T-cell (primary cell): ENCODE measurements around the gene MNAT1. TPM values are rescaled to one million over a fixed set of nuclear protein-coding genes. Genes with fewer than 3 reads are reported as not detected.
A peak's percentile ranks its signal among the peaks of the same experiment; 100 is the strongest.

Experiments
- ATAC-seq, 4 experiments: fragments of 200-7000 bp in 3 of 4; fragments of 150-1000 bp in 1 of 4; cut with Tn5 transposase; replicated peaks in 1 of 4; 1 replicate in 3 of 4; 2 replicates in 1 of 4; pipeline ENCODE4 v1.10.0; 2021; ENCODE audit warnings: moderate library complexity in 3 of 4, mild to moderate bottlenecking in 2 of 4, moderate number of reproducible peaks in 1 of 4
- CTCF ChIA-PET, 2 donors: fragments of 300-600 bp; sonication (Branson Sonifier 250); formaldehyde crosslinking; loops; one replicate each; lab custom pipeline; 2022; ENCODE audit warnings: antibody characterized with exemption in 2 of 2; lab: Charles Lee
- POLR2A ChIA-PET, 2 donors: fragments of 300-600 bp; sonication (Branson Sonifier 250); formaldehyde crosslinking; loops; one replicate each; lab custom pipeline; 2022; ENCODE audit warnings: antibody characterized with exemption in 2 of 2; lab: Charles Lee
- DNase-seq, 35 experiments: peaks; one replicate each; pipeline versions ENCODE4 v3.0.0 to v3.0.0-alpha.2; 2013 to 2023
- H3K27ac ChIP-seq: one replicate; pipeline ENCODE4 v1.5.1; 2013; ENCODE audit warnings: low read length
- H3K27me3 ChIP-seq, 2 experiments: replicated peaks in 1 of 2; 1 replicate in 1 of 2; 2 replicates in 1 of 2; pipeline versions ENCODE4 v1.6.1 to v1.7.0; 2013; ENCODE audit warnings: low read length in 1 of 2, mixed read lengths in 1 of 2; ENCODE audit not compliant: control insufficient read depth in 2 of 2, insufficient read depth in 2 of 2; ENCODE audit errors: extremely low read depth in 1 of 2
- H3K36me3 ChIP-seq, 2 donors: 1 replicate in 1 of 2; 2 replicates in 1 of 2; pipeline versions ENCODE4 v1.6.1 to v1.7.0; 2013; ENCODE audit warnings: low read length in 1 of 2; ENCODE audit not compliant: control insufficient read depth in 2 of 2, insufficient read depth in 1 of 2; ENCODE audit errors: extremely low read depth in 1 of 2
- H3K4me1 ChIP-seq, 2 experiments: 1 replicate in 1 of 2; 2 replicates in 1 of 2; pipeline versions ENCODE4 v1.6.1 to v1.7.0; 2013; ENCODE audit warnings: low read length in 2 of 2, mixed read lengths in 1 of 2; ENCODE audit not compliant: insufficient read depth in 2 of 2, control insufficient read depth in 1 of 2; ENCODE audit errors: extremely low read depth in 1 of 2
- H3K4me3 ChIP-seq, 2 donors: 1 replicate in 1 of 2; 2 replicates in 1 of 2; pipeline versions ENCODE4 v1.5.1 to v1.7.0; 2013; ENCODE audit warnings: mild to moderate bottlenecking in 2 of 2, low read length in 1 of 2, moderate library complexity in 1 of 2; ENCODE audit not compliant: control insufficient read depth in 1 of 2; ENCODE audit errors: extremely low read depth in 1 of 2
- H3K9me3 ChIP-seq: 2 replicates; pipeline ENCODE4 v1.7.0; 2013
- H3K27ac Mint-ChIP-seq, 2 donors: one replicate each; pipeline ENCODE4 v1.8.0; 2020 to 2021; ENCODE audit warnings: mild to moderate bottlenecking in 2 of 2, mixed read lengths in 2 of 2
- H3K27me3 Mint-ChIP-seq, 2 donors: one replicate each; pipeline ENCODE4 v1.8.0; 2021 to 2022; ENCODE audit warnings: mixed read lengths in 2 of 2
- H3K36me3 Mint-ChIP-seq: one replicate; pipeline ENCODE4 v1.8.0; 2021; ENCODE audit warnings: mixed read lengths
- H3K4me1 Mint-ChIP-seq, 3 donors: one replicate each; pipeline ENCODE4 v1.8.0; 2020 to 2022; ENCODE audit warnings: mixed read lengths in 3 of 3, mild to moderate bottlenecking in 1 of 3
- H3K4me3 Mint-ChIP-seq, 3 donors: one replicate each; pipeline ENCODE4 v1.8.0; 2020 to 2022; ENCODE audit warnings: mild to moderate bottlenecking in 3 of 3, mixed read lengths in 3 of 3, moderate library complexity in 3 of 3
- H3K9me3 Mint-ChIP-seq, 3 donors: one replicate each; pipeline ENCODE4 v1.8.0; 2020 to 2022; ENCODE audit warnings: mixed read lengths in 3 of 3
- WGBS: methylation state at CpG from one replicate; pipeline ENCODE4 v1.1.5; 2013; ENCODE audit warnings: missing lambda C conversion rate; ENCODE audit not compliant: insufficient coverage; 5-methylcytosine and 5-hydroxymethylcytosine counted together
- total RNA-seq, 35 experiments: library from RNA in 6 of 35; stranded (reverse) in 6 of 35; fragments of 120-200 nt in 1 of 35; gene quantifications; one replicate each; pipeline versions ENCODE4 v1.2.1 to v1.2.4 and lab custom pipeline; 2013 to 2026

The MNAT1 gene
- total RNA-seq, 5 donors from 2014 or later (not counting 1 experiment from before 2014, with no cell fraction given), result 14.7 to 24.8 (median 19.2) TPM

GRCh38 chr14:60970146-60970545 is 235.6 kb downstream of the MNAT1 start:
- no peak for DNase-seq
- ChIA-PET POLR2A (no interaction called here), CTCF (no interaction called here)
- Mint-ChIP-seq H3K4me3 (no peak overlapping the region), H3K27me3 (no peaks in the 10 kb centered on the region), H3K27ac (no peak overlapping the region), H3K9me3 (no peaks in the 10 kb centered on the region), H3K36me3 (peaks cover 19% of the 10 kb centered on the region), H3K4me1 (peaks cover 0 to 3% (median 0%) of the 10 kb centered on the region in 3 donors)
- Histone ChIP-seq H3K27ac (no peak overlapping the region), H3K9me3 (no peaks in the 10 kb centered on the region), H3K36me3 (no peaks in the 10 kb centered on the region), H3K4me3 (no peak overlapping the region), H3K27me3 (no peaks in the 10 kb centered on the region), H3K4me1 (no peaks in the 10 kb centered on the region)
- WGBS, result no CpG with 5 or more reads among the region's 2 CpGs
- ATAC-seq, result no peak

GRCh38 chr14:60971271-60971670 is 236.7 kb downstream of the MNAT1 start:
- Histone ChIP-seq H3K4me1 (no peaks in the 10 kb centered on the region), H3K27me3 (no peaks in the 10 kb centered on the region), H3K36me3 (peaks cover 0 to 5% of the 10 kb centered on the region in 2 donors), H3K4me3 (no peak overlapping the region), H3K27ac (no peak overlapping the region), H3K9me3 (no peaks in the 10 kb centered on the region)
- no peak overlapping the region for H3K27ac Mint-ChIP-seq
- POLR2A ChIA-PET, result no interaction called here
- no peak overlapping the region for H3K4me3 Mint-ChIP-seq
- DNase-seq, result no peak
- peaks cover 0 to 8% (median 1%) of the 10 kb centered on the region in 3 donors for H3K4me1 Mint-ChIP-seq
- ATAC-seq, result no peak
- no peaks in the 10 kb centered on the region for H3K27me3 Mint-ChIP-seq
- H3K9me3 Mint-ChIP-seq, result no peaks in the 10 kb centered on the region
- H3K36me3 Mint-ChIP-seq, result peaks cover 19% of the 10 kb centered on the region
- WGBS, result no CpG with 5 or more reads among the region's 2 CpGs
- CTCF ChIA-PET, result interaction anchor here in 1 of 2 donors (0.6 kb wide), 1 partner anchor 923 kb away, joined by 4 read pairs; no protein-coding TSS in a partner anchor

- no peak for DNase-seq
- Mint-ChIP-seq H3K27ac (peak overlapping the region in 1 of 2 donors; percentile 34), H3K36me3 (peaks cover 19% of the 10 kb centered on the region), H3K9me3 (no peaks in the 10 kb centered on the region), H3K4me3 (no peak overlapping the region), H3K27me3 (no peaks in the 10 kb centered on the region), H3K4me1 (peaks cover 6 to 17% (median 7%) of the 10 kb centered on the region in 3 donors)
- no peak overlapping the region for H3K27ac ChIP-seq
- H3K4me1 ChIP-seq, result no peaks in the 10 kb centered on the region
- CTCF ChIA-PET, result no interaction called here
- POLR2A ChIA-PET, result no interaction called here
- no peaks in the 10 kb centered on the region for H3K9me3 ChIP-seq
- H3K36me3 ChIP-seq, result peaks cover 0 to 5% of the 10 kb centered on the region in 2 donors
- H3K27me3 ChIP-seq, result no peaks in the 10 kb centered on the region
- no peak overlapping the region for H3K4me3 ChIP-seq
- ATAC-seq, result no peak
- 98% methylated on average over 9 of the region's 15 CpGs for WGBS
Observed at GRCh38 chr14:60972295-60972694, 237.7 kb downstream of the MNAT1 start.

- Histone ChIP-seq H3K4me1 (no peaks in the 10 kb centered on the region), H3K36me3 (peaks cover 0 to 5% of the 10 kb centered on the region in 2 donors), H3K9me3 (no peaks in the 10 kb centered on the region), H3K4me3 (no peak overlapping the region), H3K27ac (no peak overlapping the region), H3K27me3 (no peaks in the 10 kb centered on the region)
- peak overlapping the region in 1 of 2 donors; percentile 23 for H3K27ac Mint-ChIP-seq
- no peak for ATAC-seq
- no peak overlapping the region for H3K4me3 Mint-ChIP-seq
- ChIA-PET CTCF (no interaction called here), POLR2A (no interaction called here)
- peaks cover 19% of the 10 kb centered on the region for H3K36me3 Mint-ChIP-seq
- H3K27me3 Mint-ChIP-seq, result no peaks in the 10 kb centered on the region
- peaks cover 7 to 23% (median 9%) of the 10 kb centered on the region in 3 donors for H3K4me1 Mint-ChIP-seq
- no peaks in the 10 kb centered on the region for H3K9me3 Mint-ChIP-seq
- WGBS, result 100% methylated on average over 1 of the region's 3 CpGs
- no peak for DNase-seq
Observed at GRCh38 chr14:60973070-60973469, 238.5 kb downstream of the MNAT1 start.

GRCh38 chr14:60974090-60974651 is 239.6 kb downstream of the MNAT1 start:
- no peak overlapping the region for H3K4me3 ChIP-seq
- no peaks in the 10 kb centered on the region for H3K27me3 ChIP-seq
- Mint-ChIP-seq H3K27me3 (no peaks in the 10 kb centered on the region), H3K4me3 (no peak overlapping the region), H3K4me1 (peaks cover 14 to 30% (median 14%) of the 10 kb centered on the region in 3 donors), H3K27ac (no peak overlapping the region), H3K9me3 (no peaks in the 10 kb centered on the region), H3K36me3 (peaks cover 19% of the 10 kb centered on the region)
- CTCF ChIA-PET, result no interaction called here
- H3K4me1 ChIP-seq, result no peaks in the 10 kb centered on the region
- ATAC-seq (no peak), DNase-seq (no peak)
- no peak overlapping the region for H3K27ac ChIP-seq
- POLR2A ChIA-PET, result no interaction called here
- no CpG with 5 or more reads among the region's 6 CpGs for WGBS
- H3K9me3 ChIP-seq, result no peaks in the 10 kb centered on the region
- H3K36me3 ChIP-seq, result peaks cover 0 to 5% of the 10 kb centered on the region in 2 donors

- peaks cover 19% of the 10 kb centered on the region for H3K36me3 Mint-ChIP-seq
- no peaks in the 10 kb centered on the region for H3K27me3 ChIP-seq
Observed at GRCh38 chr14:60975551-60975950, 241.0 kb downstream of the MNAT1 start.

More at GRCh38 chr14:60975551-60975950, 241.0 kb downstream of the MNAT1 start:
- POLR2A ChIA-PET, result interaction anchor here in 1 of 2 donors (0.6 kb wide), 1 partner anchor 106 kb away, joined by 3 read pairs; no protein-coding TSS in a partner anchor
- Mint-ChIP-seq H3K27me3 (no peaks in the 10 kb centered on the region), H3K4me3 (no peak overlapping the region), H3K9me3 (no peaks in the 10 kb centered on the region), H3K4me1 (peaks cover 19 to 30% (median 20%) of the 10 kb centered on the region in 3 donors), H3K27ac (peak overlapping the region in 1 of 2 donors; percentile 17)
- no peak for ATAC-seq
- no peak for DNase-seq
- H3K4me1 ChIP-seq, result peaks cover 0 to 6% of the 10 kb centered on the region in 2 experiments
- CTCF ChIA-PET, result no interaction called here
- H3K9me3 ChIP-seq, result no peaks in the 10 kb centered on the region
- no peak overlapping the region for H3K4me3 ChIP-seq
- peaks cover 0 to 5% of the 10 kb centered on the region in 2 donors for H3K36me3 ChIP-seq
- no peak overlapping the region for H3K27ac ChIP-seq
- WGBS, result 100% methylated on average over 1 of the region's 2 CpGs
